ENCODE measurements around the gene PRXL2C. TPM values are rescaled to one million over a fixed set of nuclear protein-coding genes. Genes with fewer than 3 reads are reported as not detected.

The PRXL2C gene
- total RNA-seq, 1 donor from 2014 or later: 12.6 TPM

Other genes with a start within 250 kb of the PRXL2C start
- gene ZNF367, start 236.9 kb downstream of the PRXL2C start, total RNA-seq: 10.8 and 12.2 TPM in 2 replicates
- gene HABP4, start 205.1 kb downstream of the PRXL2C start, total RNA-seq: 27.3 and 41.2 TPM in 2 replicates
- 9.1 and 11.2 TPM in 2 replicates for gene CDC14B, start 35.5 kb downstream of the PRXL2C start, total RNA-seq
- 5.2 and 9.7 TPM in 2 replicates for gene ZNF510, start 122.8 kb upstream of the PRXL2C start, total RNA-seq
- 3.9 and 5.1 TPM in 2 replicates for gene ZNF782, start 199.2 kb upstream of the PRXL2C start, total RNA-seq

Data from epithelial cell of proximal tubule (primary cell).